ENCODE data around the gene FAAH. TPM values are rescaled to one million over a fixed set of nuclear protein-coding genes. Genes with fewer than 3 reads are reported as not detected.

FAAH gene
- total and polyA plus RNA-seq, 2 of the 4 experiments (the other 2 are of a cell fraction), result under 0.01 to 0.19 TPM

DNA sequence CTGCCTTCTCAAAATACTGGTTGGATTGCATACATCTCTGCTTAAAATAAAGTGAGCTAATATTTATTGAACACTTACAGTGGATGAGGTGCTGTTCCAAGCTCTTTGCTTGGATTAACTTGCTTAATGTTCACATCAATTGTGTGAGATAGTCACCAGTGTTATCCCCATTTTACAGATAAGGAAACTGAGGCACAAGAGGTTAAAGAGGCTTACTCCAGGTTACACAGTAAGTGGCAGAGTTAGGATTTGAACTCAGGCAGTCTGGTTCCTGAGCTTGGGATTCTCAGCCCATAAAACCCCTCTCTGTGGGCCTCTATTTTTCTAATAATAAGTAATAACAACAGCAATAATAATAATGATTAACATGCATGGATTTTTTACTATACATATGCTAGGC, 13.6 kb upstream of the FAAH start:
- no peak overlapping the region for H3K56ac ChIP-seq (ENCODE audit: extremely low read depth, insufficient read depth, low read length)
- in situ Hi-C loops (cut with MboI; ENCODE audit: low sequenced_read_pairs) (no loop called here), dilution Hi-C loops (cut with HindIII; ENCODE audit: low sequenced_read_pairs, unreplicated experiment) (no loop called here), intact Hi-C loops (cut with micrococcal nuclease) (no loop called here)
- TF ChIP-seq RCOR1 (IDR thresholded peaks at IDR 0.05; ENCODE audit: insufficient replicate concordance, low read length) (no peak), POLR2A (IDR thresholded peaks at IDR 0.05; ENCODE audit: low read depth, low read length) (no peak), MAFK (IDR thresholded peaks at IDR 0.05; ENCODE audit: low read depth, low read length) (no peak), CTCF (conservative IDR thresholded peaks at IDR 0.05; ENCODE audit: low read depth, low read length) (no peak), RAD21 (IDR thresholded peaks at IDR 0.05; ENCODE audit: low read length) (no peak), MXI1 (IDR thresholded peaks at IDR 0.05; ENCODE audit: borderline replicate concordance, low read depth, low read length) (no peak)
- no peak overlapping the region for H3K27ac ChIP-seq (ENCODE audit: insufficient read depth, low read length)
- no peak overlapping the region for H2BK120ac ChIP-seq (ENCODE audit: low read depth, low read length)
- peaks cover 4% of the 10 kb centered on the region for H3K9me3 ChIP-seq (ENCODE audit: control insufficient read depth, insufficient read depth, low read length)
- no peak overlapping the region for H2AK9ac ChIP-seq (replicated peaks; ENCODE audit: low read depth, low read length, poor library complexity)
- no peak overlapping the region for H4K5ac ChIP-seq (ENCODE audit: low read depth, low read length)
- no peak overlapping the region for H3K18ac ChIP-seq (ENCODE audit: low read depth, low read length)
- ATAC-seq (ENCODE audit: low read depth) (no peak), DNase-seq (no peak)
- no peaks in the 10 kb centered on the region for H3K4me1 ChIP-seq (ENCODE audit: control insufficient read depth, insufficient read depth, low read length)
- H3K9ac ChIP-seq (ENCODE audit: low read depth, low read length), result no peak overlapping the region
- no peaks in the 10 kb centered on the region for H3K79me1 ChIP-seq (ENCODE audit: low read depth in 1 of 2, low read length in 2 of 2)
- H2BK15ac ChIP-seq (ENCODE audit: low read depth, low read length), result no peak overlapping the region
- no peaks in the 10 kb centered on the region for H3K9me1 ChIP-seq (ENCODE audit: insufficient read depth, low read length)
- H3K27me3 ChIP-seq (ENCODE audit: control insufficient read depth, insufficient read depth, low read length), result no peaks in the 10 kb centered on the region
- BruUV-seq (replicated peaks), result no TSS peak
- H3K4me3 ChIP-seq (ENCODE audit: insufficient read depth, low read depth, low read length), result no peak overlapping the region
- H2BK20ac ChIP-seq (ENCODE audit: low read depth, low read length), result no peak overlapping the region
- no peak overlapping the region for H3K14ac ChIP-seq (replicated peaks; ENCODE audit: low read depth, low read length)
- no peak overlapping the region for H3K23ac ChIP-seq (ENCODE audit: low read depth, low read length)
- H4K91ac ChIP-seq (ENCODE audit: insufficient read depth, low read depth, low read length), result no peak overlapping the region
- no peaks in the 10 kb centered on the region for H4K20me1 ChIP-seq (ENCODE audit: insufficient read depth, low read length)
- H2AK5ac ChIP-seq (ENCODE audit: low read depth, low read length), result no peak overlapping the region
- POLR2A ChIA-PET (ENCODE audit: unreplicated experiment), result no interaction called here
- CTCF ChIA-PET, result interaction anchor here (0.8 kb wide), 1 partner anchor 16 kb away, joined by 3 read pairs; no protein-coding TSS in a partner anchor
- H3K4me2 ChIP-seq (ENCODE audit: low read depth, low read length), result no peak overlapping the region
- no peak overlapping the region for H4K8ac ChIP-seq (ENCODE audit: low read depth in 2 of 2, low read length in 2 of 2)
- H2BK5ac ChIP-seq (ENCODE audit: low read depth, low read length, poor library complexity, severe bottlenecking), result no peak overlapping the region
- no peak overlapping the region for H2AFZ ChIP-seq (replicated peaks; ENCODE audit: low read length, poor library complexity)
- H3K36me3 ChIP-seq (ENCODE audit: control insufficient read depth, insufficient read depth, low read length), result no peaks in the 10 kb centered on the region
- H3K4ac ChIP-seq (ENCODE audit: low read depth, low read length), result no peak overlapping the region
